ENCODE results near the gene OXSR1.

DNA sequence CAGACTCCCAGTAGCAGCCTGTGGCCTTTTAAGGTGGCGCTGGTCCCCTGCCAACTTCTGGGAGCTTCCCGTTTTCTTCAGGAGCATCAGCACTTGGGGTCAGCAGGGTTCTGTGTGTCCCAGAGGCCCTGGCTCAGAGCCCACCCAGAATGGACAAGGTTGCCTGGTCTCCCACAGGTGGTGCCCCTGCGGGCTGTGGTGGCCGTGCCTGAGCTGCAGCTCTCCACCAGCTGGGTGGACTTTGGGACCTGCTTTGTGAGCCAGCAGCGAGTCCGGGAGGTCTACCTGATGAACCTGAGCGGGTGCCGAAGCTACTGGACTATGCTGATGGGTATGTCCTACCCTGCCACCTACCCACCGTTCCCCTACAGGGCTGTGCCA lies 43.9 kb upstream of the OXSR1 start:
- TF ChIP-seq, protein P1, sequence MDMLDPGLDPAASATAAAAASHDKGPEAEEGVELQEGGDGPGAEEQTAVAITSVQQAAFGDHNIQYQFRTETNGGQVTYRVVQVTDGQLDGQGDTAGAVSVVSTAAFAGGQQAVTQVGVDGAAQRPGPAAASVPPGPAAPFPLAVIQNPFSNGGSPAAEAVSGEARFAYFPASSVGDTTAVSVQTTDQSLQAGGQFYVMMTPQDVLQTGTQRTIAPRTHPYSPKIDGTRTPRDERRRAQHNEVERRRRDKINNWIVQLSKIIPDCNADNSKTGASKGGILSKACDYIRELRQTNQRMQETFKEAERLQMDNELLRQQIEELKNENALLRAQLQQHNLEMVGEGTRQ (IDR thresholded peaks at IDR 0.05): no peak
- TF ChIP-seq POLR2AphosphoS2 (conservative IDR thresholded peaks at IDR 0.05; ENCODE audit: low read length) (no peak), ZFP36 (IDR thresholded peaks at IDR 0.05; ENCODE audit: borderline replicate concordance, partially characterized antibody) (no peak), POLR2A (IDR thresholded peaks at IDR 0.05; ENCODE audit: low read length) (no peak), JUN (IDR thresholded peaks at IDR 0.05) (no peak), MYC (IDR thresholded peaks at IDR 0.05; ENCODE audit: borderline replicate concordance, low read length) (no peak), BHLHE40 (IDR thresholded peaks at IDR 0.05; ENCODE audit: low read depth, low read length) (no peak), SMC3 (IDR thresholded peaks at IDR 0.05) (no peak), SREBF2 (IDR thresholded peaks at IDR 0.05) (no peak), CBX2 (IDR thresholded peaks at IDR 0.05; ENCODE audit: borderline replicate concordance, low read depth) (no peak), EHF (CRISPR knock-in tag; IDR thresholded peaks at IDR 0.05) (no peak), RCOR1 (IDR thresholded peaks at IDR 0.05; ENCODE audit: low read depth, low read length) (no peak), CHD2 (IDR thresholded peaks at IDR 0.05; ENCODE audit: low read length, partially characterized antibody) (no peak)
- TF ChIP-seq, protein P2, sequence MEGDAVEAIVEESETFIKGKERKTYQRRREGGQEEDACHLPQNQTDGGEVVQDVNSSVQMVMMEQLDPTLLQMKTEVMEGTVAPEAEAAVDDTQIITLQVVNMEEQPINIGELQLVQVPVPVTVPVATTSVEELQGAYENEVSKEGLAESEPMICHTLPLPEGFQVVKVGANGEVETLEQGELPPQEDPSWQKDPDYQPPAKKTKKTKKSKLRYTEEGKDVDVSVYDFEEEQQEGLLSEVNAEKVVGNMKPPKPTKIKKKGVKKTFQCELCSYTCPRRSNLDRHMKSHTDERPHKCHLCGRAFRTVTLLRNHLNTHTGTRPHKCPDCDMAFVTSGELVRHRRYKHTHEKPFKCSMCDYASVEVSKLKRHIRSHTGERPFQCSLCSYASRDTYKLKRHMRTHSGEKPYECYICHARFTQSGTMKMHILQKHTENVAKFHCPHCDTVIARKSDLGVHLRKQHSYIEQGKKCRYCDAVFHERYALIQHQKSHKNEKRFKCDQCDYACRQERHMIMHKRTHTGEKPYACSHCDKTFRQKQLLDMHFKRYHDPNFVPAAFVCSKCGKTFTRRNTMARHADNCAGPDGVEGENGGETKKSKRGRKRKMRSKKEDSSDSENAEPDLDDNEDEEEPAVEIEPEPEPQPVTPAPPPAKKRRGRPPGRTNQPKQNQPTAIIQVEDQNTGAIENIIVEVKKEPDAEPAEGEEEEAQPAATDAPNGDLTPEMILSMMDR (IDR thresholded peaks at IDR 0.05): no peak
